SK-N-SH (cell line): Measurements from ENCODE around the gene FIGNL2. TPM values are rescaled to one million over a fixed set of nuclear protein-coding genes. Genes with fewer than 3 reads are reported as not detected.

Experiments
- CTCF ChIA-PET: fragments of 300-600, 350-600 bp; formaldehyde crosslinking; extraction: SDS; loops from one replicate; lab custom pipeline; 2021; lab: Yijun Ruan, JAX
- POLR2A ChIA-PET: fragments of 350-600 bp; sonication (Branson Sonifier 250); formaldehyde crosslinking; extraction: SDS; loops from one replicate; lab custom pipeline; 2020; ENCODE audit warnings: antibody characterized with exemption, inconsistent platforms; lab: Yijun Ruan, JAX
- DNase-seq: peaks from one replicate; pipeline ENCODE4 v3.0.0; 2012
- H2AFZ ChIP-seq: fragments of 200-600 bp; sonication (generic); 2 replicates; pipeline ENCODE4 v1.8.1; 2016; ENCODE audit warnings: antibody characterized with exemption, mild to moderate bottlenecking, low read depth
- H3F3A ChIP-seq: fragments of 200-600 bp; sonication (generic); replicated peaks from 2 replicates; pipeline ENCODE3; 2016; ENCODE audit warnings: antibody characterized with exemption, mild to moderate bottlenecking; ENCODE audit not compliant: insufficient read depth
- H3K27ac ChIP-seq, 2 experiments: fragments of 200-500 bp in 1 of 2; fragments of 200-600 bp in 1 of 2; sonication (Bioruptor generic) in 1 of 2; sonication (generic), shearing (Covaris generic) in 1 of 2; 2 replicates each; pipeline versions ENCODE4 v1.5.1 to v1.6.1; 2014 to 2016; ENCODE audit warnings: low read depth in 2 of 2, inconsistent platforms in 1 of 2, low read length in 1 of 2, mild to moderate bottlenecking in 1 of 2, mixed read lengths in 1 of 2
- H3K27me3 ChIP-seq: fragments of 200-600 bp; sonication (generic), shearing (Covaris generic); 2 replicates; pipeline ENCODE4 v1.6.1; 2016; ENCODE audit warnings: mixed run types; ENCODE audit not compliant: insufficient read depth
- H3K36me3 ChIP-seq, 2 experiments: fragments of 200-500 bp in 1 of 2; fragments of 200-600 bp in 1 of 2; sonication (Bioruptor generic) in 1 of 2; sonication (generic) in 1 of 2; replicated peaks in 1 of 2; 2 replicates each; pipeline versions ENCODE3 to v1.5.1; 2014 to 2016; ENCODE audit warnings: low read length in 1 of 2, mild to moderate bottlenecking in 1 of 2; ENCODE audit not compliant: insufficient read depth in 2 of 2, control insufficient read depth in 1 of 2
- H3K4me1 ChIP-seq, 2 experiments: fragments of 200-500 bp in 1 of 2; fragments of 200-600 bp in 1 of 2; sonication (Bioruptor generic) in 1 of 2; sonication (generic), shearing (Covaris generic) in 1 of 2; 2 replicates each; pipeline versions ENCODE4 v1.5.1 to v1.6.1; 2014 to 2016; ENCODE audit warnings: low read depth in 1 of 2, low read length in 1 of 2, mixed run types in 1 of 2; ENCODE audit not compliant: insufficient read depth in 2 of 2, control insufficient read depth in 1 of 2
- H3K4me2 ChIP-seq: fragments of 200-600 bp; sonication (generic), shearing (Covaris generic); 2 replicates; pipeline ENCODE4 v1.6.1; 2017; ENCODE audit warnings: mixed run types
- H3K4me3 ChIP-seq, 2 experiments: fragments of 200-500 bp in 1 of 2; fragments of 200-600 bp in 1 of 2; sonication (Bioruptor generic) in 1 of 2; sonication (generic), shearing (Covaris generic) in 1 of 2; 2 replicates each; pipeline versions ENCODE4 v1.5.1 to v1.8.1; 2014 to 2016; ENCODE audit warnings: low read depth in 2 of 2, inconsistent platforms in 1 of 2, low read length in 1 of 2, mild to moderate bottlenecking in 1 of 2, mixed read lengths in 1 of 2, moderate library complexity in 1 of 2
- H3K79me2 ChIP-seq: fragments of 200-600 bp; sonication (generic); 2 replicates; pipeline ENCODE4 v1.8.1; 2017; ENCODE audit warnings: mild to moderate bottlenecking; ENCODE audit not compliant: insufficient read depth
- H3K9ac ChIP-seq: fragments of 200-600 bp; sonication (generic); 2 replicates; pipeline ENCODE4 v1.6.1; 2017; ENCODE audit warnings: mixed run types
- H3K9me2 ChIP-seq: fragments of 200-600 bp; sonication (generic); 2 replicates; pipeline ENCODE4 v1.6.1; 2017; ENCODE audit warnings: mixed run types
- H3K9me3 ChIP-seq: fragments of 200-600 bp; sonication (generic); 2 replicates; pipeline ENCODE4 v1.6.1; 2017; ENCODE audit warnings: mixed run types, mild to moderate bottlenecking, moderate library complexity
- H4K20me1 ChIP-seq: fragments of 200-600 bp; sonication (generic); 2 replicates; pipeline ENCODE4 v1.6.1; 2017; ENCODE audit warnings: mild to moderate bottlenecking, mixed run types; ENCODE audit not compliant: insufficient read depth
- CHD2 ChIP-seq: fragments of 150-350 bp; IDR thresholded peaks from 2 replicates; pipeline ENCODE4 v1.6.1; 2018; ENCODE audit warnings: low read length; ENCODE audit not compliant: partially characterized antibody
- ELF1 ChIP-seq: IDR thresholded peaks from 2 replicates; pipeline ENCODE4 v1.4.0; 2012
- FOXJ3 ChIP-seq: sonication (generic); formaldehyde crosslinking; IDR thresholded peaks from 2 replicates; pipeline ENCODE4 v1.5.1; 2020; ENCODE audit warnings: mild to moderate bottlenecking, missing genetic modification reagents
- GABPA ChIP-seq: IDR thresholded peaks from 2 replicates; pipeline ENCODE4 v1.4.0; 2012; ENCODE audit warnings: low read depth, mild to moderate bottlenecking
- MEF2A ChIP-seq: IDR thresholded peaks from 2 replicates; pipeline ENCODE4 v1.4.0; 2012; ENCODE audit warnings: low read depth, borderline replicate concordance
- NFIC ChIP-seq: IDR thresholded peaks from 2 replicates; pipeline ENCODE4 v1.4.0; 2012; ENCODE audit warnings: borderline replicate concordance
- POLR2AphosphoS5 ChIP-seq: IDR thresholded peaks from 2 replicates; pipeline ENCODE4 v1.6.1; 2012; ENCODE audit warnings: low read depth, low read length
- RFX5 ChIP-seq: IDR thresholded peaks from 2 replicates; pipeline ENCODE4 v1.6.1; 2012; ENCODE audit warnings: mild to moderate bottlenecking, improper control_type of control experiment, low read length
- RXRA ChIP-seq: IDR thresholded peaks from 2 replicates; pipeline ENCODE4 v1.4.0; 2012; ENCODE audit warnings: low read depth, mild to moderate bottlenecking, borderline replicate concordance
- WGBS: methylation state at CpG from one replicate; pipeline ENCODE4 v1.1.6; 2017; ENCODE audit warnings: low lambda C conversion rate; 5-methylcytosine and 5-hydroxymethylcytosine counted together
- polyA plus RNA-seq, 3 experiments: library from polyadenylated mRNA; depleted of rRNA; stranded (reverse); fragments of >200 nt; gene quantifications; 2 replicates each; pipeline ENCODE4 v1.2.3, GENCODE V29; 2012
- TF ChIP-seq, protein P1 (sequence below): IDR thresholded peaks from 2 replicates; pipeline ENCODE4 v1.4.0; 2012; ENCODE audit warnings: low read depth, borderline replicate concordance
- TF ChIP-seq, protein P2 (sequence below): fragments of 150-350 bp; IDR thresholded peaks from 2 replicates; pipeline ENCODE4 v1.6.1; 2017; ENCODE audit warnings: antibody characterized with exemption, low read length, low read depth, borderline replicate concordance
- TF ChIP-seq, protein P3 (sequence below): IDR thresholded peaks from 2 replicates; pipeline ENCODE4 v1.4.0; 2012; ENCODE audit warnings: low read depth
- TF ChIP-seq, protein P4 (sequence below): IDR thresholded peaks from 2 replicates; pipeline ENCODE4 v1.4.0; 2012; ENCODE audit warnings: low read depth, borderline replicate concordance
- TF ChIP-seq, protein P5 (sequence below): fragments of 150-350 bp; IDR thresholded peaks from 2 replicates; pipeline ENCODE4 v1.6.1; 2016; ENCODE audit warnings: mild to moderate bottlenecking, low read depth, low read length

Gene FIGNL2
- polyA plus RNA-seq, 1 of the 3 experiments (the other 2 are of a cell fraction): 0.05 TPM

DNA sequence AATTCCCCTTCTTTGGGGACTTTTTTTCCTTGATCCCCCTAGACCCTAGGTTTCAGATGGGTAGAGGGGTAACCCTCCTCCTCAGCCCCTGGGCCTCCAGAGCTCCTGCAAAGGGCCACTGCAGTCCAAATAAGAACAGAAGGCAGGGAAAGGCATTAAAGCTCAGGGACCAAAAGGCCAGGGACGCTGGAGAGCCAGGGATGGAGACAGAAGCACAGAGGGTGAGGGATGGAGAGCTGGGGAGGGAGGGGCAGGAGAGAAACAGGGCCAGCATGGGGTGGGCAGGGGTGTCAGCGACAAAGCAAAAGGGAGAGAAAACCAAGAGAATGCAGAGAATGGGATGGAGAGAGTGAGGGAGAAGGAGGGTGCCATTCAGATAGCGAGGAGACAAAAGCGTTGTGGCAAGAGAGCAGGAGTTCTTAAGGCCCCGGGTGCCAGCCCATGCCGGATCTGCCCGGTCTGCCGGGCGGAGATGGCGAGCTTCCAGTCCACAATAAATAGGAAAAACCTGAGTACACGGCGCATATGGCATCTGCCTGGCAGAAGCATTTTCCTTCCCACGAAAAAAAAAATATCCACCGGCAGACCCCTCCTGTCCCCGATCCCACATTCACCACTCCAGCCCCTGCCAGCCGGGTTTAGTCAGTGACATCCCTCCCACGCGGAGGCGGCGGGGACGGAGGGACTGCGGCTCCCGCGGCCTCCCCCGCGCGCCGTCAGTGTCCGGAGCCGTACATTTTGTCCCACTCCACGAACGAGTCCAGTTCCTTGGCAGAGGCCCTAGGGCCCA is 28.6 kb downstream of the FIGNL2 start:
- Histone ChIP-seq H3K9me2 (no peaks in the 10 kb centered on the region), H2AFZ (peak overlapping the region; percentile 81), H3K4me1 (peaks cover 12 to 23% of the 10 kb centered on the region in 2 experiments; a peak in 3 of 4 replicates), H3K27me3 (no peaks in the 10 kb centered on the region), H4K20me1 (no peaks in the 10 kb centered on the region), H3K9ac (peak overlapping the region; percentile 41; the same call in 1 of the 2 replicates), H3F3A (peaks cover 23% of the 10 kb centered on the region), H3K27ac (peak overlapping the region in 1 of 2 experiments; percentile 39; a peak in 2 of 4 replicates), H3K4me2 (peak overlapping the region; percentile 77), H3K4me3 (peak overlapping the region; percentile 50 to 60; a peak in 3 of 4 replicates), H3K36me3 (no peaks in the 10 kb centered on the region), H3K9me3 (no peaks in the 10 kb centered on the region), H3K79me2 (no peaks in the 10 kb centered on the region)
- no peak for TF ChIP-seq NFIC
- TF ChIP-seq RXRA: no peak
- TF ChIP-seq, protein P1, sequence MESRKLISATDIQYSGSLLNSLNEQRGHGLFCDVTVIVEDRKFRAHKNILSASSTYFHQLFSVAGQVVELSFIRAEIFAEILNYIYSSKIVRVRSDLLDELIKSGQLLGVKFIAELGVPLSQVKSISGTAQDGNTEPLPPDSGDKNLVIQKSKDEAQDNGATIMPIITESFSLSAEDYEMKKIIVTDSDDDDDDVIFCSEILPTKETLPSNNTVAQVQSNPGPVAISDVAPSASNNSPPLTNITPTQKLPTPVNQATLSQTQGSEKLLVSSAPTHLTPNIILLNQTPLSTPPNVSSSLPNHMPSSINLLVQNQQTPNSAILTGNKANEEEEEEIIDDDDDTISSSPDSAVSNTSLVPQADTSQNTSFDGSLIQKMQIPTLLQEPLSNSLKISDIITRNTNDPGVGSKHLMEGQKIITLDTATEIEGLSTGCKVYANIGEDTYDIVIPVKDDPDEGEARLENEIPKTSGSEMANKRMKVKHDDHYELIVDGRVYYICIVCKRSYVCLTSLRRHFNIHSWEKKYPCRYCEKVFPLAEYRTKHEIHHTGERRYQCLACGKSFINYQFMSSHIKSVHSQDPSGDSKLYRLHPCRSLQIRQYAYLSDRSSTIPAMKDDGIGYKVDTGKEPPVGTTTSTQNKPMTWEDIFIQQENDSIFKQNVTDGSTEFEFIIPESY: no peak
- no peak for TF ChIP-seq GABPA
- no peak for TF ChIP-seq CHD2
- TF ChIP-seq, protein P2, sequence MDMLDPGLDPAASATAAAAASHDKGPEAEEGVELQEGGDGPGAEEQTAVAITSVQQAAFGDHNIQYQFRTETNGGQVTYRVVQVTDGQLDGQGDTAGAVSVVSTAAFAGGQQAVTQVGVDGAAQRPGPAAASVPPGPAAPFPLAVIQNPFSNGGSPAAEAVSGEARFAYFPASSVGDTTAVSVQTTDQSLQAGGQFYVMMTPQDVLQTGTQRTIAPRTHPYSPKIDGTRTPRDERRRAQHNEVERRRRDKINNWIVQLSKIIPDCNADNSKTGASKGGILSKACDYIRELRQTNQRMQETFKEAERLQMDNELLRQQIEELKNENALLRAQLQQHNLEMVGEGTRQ: no peak
- TF ChIP-seq FOXJ3 (CRISPR knock-in tag): no peak
- ChIA-PET POLR2A (interaction anchor here (0.8 to 1.4 kb wide), 4 partner anchors 17 to 229 kb away, joined by 3 to 5 read pairs (median 3); partner anchors contain the start of gene SCN8A), CTCF (interaction anchor here (0.6 to 11.3 kb wide), 32 partner anchors 8 to 413 kb away, joined by 3 to 194 read pairs (median 4); partner anchors contain the start of genes ANKRD33 and SCN8A)
- 29% methylated on average over 32 of the region's 32 CpGs for WGBS
- peak; percentile 54 for DNase-seq

DNA sequence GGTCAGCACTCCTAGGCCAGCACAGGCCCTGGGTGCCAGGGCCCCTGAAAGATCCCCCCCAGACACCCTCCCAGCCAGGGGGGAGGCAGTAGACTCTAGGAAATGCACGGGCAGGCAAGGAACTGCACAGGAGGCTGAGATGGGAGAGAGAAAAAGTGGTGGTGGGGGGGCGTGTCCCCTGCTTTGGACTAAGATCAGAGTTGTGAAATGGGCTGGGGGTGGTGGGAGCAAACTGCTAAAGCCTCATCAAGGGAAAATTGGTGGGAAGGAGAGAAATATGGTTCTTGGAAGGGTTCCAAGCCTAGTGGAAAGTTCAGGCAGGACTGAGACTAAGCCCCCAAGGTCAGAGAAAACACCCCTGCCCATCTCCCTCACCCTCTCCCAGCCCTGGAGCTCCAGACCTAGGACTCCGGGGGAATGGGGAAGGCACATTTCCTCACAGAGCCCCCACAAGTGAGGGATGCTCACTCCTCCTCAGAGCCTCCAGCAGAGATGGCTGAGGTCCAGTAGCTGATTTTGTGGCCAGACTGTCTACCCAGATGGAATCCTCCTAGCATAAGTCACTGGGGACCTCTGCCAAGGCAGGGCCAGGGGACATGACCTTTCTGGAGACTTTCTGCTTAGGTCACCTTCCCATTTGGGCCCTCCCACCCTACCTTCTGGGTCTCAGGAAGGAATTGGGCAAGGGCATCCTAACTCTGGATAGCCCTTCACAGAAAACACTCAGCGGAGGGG is 29.8 kb downstream of the FIGNL2 start:
- 41% methylated on average over 4 of the region's 4 CpGs for WGBS
- Histone ChIP-seq H3K79me2 (no peaks in the 10 kb centered on the region), H3K9me3 (no peaks in the 10 kb centered on the region), H2AFZ (no peak overlapping the region), H4K20me1 (no peaks in the 10 kb centered on the region), H3K4me2 (peak overlapping the region; percentile 77; the same call in 1 of the 2 replicates), H3F3A (peaks cover 23% of the 10 kb centered on the region), H3K9ac (no peak overlapping the region; the same call in 1 of the 2 replicates), H3K4me1 (peaks cover 12 to 26% of the 10 kb centered on the region in 2 experiments; a peak in 3 of 4 replicates), H3K27ac (peak overlapping the region in 1 of 2 experiments; percentile 37; a peak in 2 of 4 replicates), H3K36me3 (no peaks in the 10 kb centered on the region), H3K27me3 (no peaks in the 10 kb centered on the region), H3K4me3 (peak overlapping the region in 1 of 2 experiments; percentile 10; a peak in 1 of 4 replicates), H3K9me2 (no peaks in the 10 kb centered on the region)
- CTCF ChIA-PET: interaction anchor here (1.4 to 11.3 kb wide), 6 partner anchors 13 to 400 kb away, joined by 3 to 194 read pairs (median 13); no protein-coding TSS in a partner anchor
- DNase-seq: no peak
- POLR2A ChIA-PET: no interaction called here
- TF ChIP-seq, protein P2: no peak
- TF ChIP-seq, protein P3, sequence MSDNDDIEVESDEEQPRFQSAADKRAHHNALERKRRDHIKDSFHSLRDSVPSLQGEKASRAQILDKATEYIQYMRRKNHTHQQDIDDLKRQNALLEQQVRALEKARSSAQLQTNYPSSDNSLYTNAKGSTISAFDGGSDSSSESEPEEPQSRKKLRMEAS: peak; percentile 37; the same call in 1 of the 2 replicates
- TF ChIP-seq, protein P4, sequence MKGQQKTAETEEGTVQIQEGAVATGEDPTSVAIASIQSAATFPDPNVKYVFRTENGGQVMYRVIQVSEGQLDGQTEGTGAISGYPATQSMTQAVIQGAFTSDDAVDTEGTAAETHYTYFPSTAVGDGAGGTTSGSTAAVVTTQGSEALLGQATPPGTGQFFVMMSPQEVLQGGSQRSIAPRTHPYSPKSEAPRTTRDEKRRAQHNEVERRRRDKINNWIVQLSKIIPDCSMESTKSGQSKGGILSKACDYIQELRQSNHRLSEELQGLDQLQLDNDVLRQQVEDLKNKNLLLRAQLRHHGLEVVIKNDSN: no peak
- TF ChIP-seq POLR2AphosphoS5: peak; percentile 36; the same call in 1 of the 2 replicates
- TF ChIP-seq RFX5: no peak
- no peak for TF ChIP-seq MEF2A
- TF ChIP-seq, protein P5, sequence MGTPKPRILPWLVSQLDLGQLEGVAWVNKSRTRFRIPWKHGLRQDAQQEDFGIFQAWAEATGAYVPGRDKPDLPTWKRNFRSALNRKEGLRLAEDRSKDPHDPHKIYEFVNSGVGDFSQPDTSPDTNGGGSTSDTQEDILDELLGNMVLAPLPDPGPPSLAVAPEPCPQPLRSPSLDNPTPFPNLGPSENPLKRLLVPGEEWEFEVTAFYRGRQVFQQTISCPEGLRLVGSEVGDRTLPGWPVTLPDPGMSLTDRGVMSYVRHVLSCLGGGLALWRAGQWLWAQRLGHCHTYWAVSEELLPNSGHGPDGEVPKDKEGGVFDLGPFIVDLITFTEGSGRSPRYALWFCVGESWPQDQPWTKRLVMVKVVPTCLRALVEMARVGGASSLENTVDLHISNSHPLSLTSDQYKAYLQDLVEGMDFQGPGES: no peak
- TF ChIP-seq ELF1: no peak
